Posterior vena cava (tissue), 2 donors: Measurements from ENCODE around the gene CLTCL1. TPM values are rescaled to one million over a fixed set of nuclear protein-coding genes. Genes with fewer than 3 reads are reported as not detected.

Source experiments
- DNase-seq: peaks from one replicate; pipeline ENCODE4 v3.0.0-alpha.2; 2020; ENCODE audit warnings: low spot score
- intact Hi-C, 2 donors: fragments of 100-400 bp; cut with DNase I; formaldehyde crosslinking; loops; one replicate each; pipeline versions ENCODE4 v1.14.1 to v1.14.2; 2022 to 2023
- total RNA-seq, 2 donors: library from RNA; stranded (reverse); fragmentation: NEBNext Ultra II Directional; extraction: Animal tissue kit (Norgen Biotek cat#: 25700); gene quantifications; one replicate each; pipeline ENCODE4 v1.2.1, GENCODE V29; 2021
- donor health status: DM: yes; HTN: yes; CAD: no.
- donor health status: DM: yes; HTN: yes; CAD: no.

The CLTCL1 gene
- total RNA-seq, 2 donors from 2014 or later, result 6.6 to 9.0 TPM

DNA sequence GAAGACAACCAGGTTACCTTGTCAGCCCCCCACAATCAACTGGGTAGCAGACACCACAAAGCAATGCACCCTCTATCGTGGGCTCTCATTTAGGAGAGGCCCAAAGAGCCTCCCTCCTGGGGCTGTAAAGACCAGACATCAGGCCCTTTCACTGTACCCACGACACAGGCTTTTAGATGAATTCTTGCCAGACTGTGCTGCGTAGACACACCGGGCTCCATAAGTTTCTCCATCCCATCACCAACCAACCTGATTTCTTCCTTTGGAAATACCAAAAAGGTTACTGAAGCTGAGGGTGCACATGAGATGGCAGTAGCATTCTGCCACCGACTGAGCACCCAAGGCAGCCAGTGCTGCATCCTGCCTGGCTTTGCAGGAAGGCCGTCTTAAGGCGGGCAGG lies 66.5 kb downstream of the CLTCL1 start:
- intact Hi-C loops, result no loop called here
- DNase-seq, result no peak

DNA sequence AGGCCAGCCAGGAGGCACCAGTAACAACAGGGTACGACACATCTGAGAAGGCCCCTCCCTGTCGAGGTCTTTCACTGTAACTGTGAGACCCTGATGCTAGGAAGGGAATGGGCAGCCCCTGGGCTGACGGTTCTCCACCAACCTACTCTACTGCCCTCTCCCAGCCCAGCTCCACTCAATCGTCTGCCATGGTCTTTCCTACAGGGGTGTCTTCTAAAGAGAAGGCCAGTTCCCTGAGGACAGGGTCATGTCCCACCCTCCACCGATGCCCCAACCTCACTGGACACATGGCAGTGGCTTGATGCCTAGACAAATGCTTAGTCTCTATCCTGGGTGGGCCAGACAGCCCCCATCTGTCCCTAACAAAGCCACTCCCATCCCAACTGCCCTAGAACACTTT lies 67.0 kb downstream of the CLTCL1 start:
- intact Hi-C loops, result no loop called here
- no peak for DNase-seq

DNA sequence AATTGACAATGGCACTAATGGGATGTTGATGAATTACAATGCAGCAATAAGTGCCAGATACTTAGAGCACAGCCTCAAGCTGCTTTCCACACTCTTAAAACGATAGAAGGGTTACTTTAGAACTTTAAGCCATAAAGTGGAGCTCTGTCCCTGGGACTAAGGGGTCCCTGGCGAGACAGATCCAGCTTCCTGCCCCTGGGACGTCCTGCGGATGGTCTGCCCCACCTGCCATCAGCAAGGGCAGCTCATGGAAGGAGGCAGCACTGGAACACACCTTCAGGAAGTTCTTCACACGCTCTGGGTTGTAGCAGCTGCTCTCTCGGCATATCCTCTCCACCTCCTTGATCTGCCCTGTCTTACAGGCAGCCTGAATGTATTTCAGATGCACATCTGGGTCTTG lies 67.9 kb downstream of the CLTCL1 start:
- intact Hi-C loops, result no loop called here

DNA sequence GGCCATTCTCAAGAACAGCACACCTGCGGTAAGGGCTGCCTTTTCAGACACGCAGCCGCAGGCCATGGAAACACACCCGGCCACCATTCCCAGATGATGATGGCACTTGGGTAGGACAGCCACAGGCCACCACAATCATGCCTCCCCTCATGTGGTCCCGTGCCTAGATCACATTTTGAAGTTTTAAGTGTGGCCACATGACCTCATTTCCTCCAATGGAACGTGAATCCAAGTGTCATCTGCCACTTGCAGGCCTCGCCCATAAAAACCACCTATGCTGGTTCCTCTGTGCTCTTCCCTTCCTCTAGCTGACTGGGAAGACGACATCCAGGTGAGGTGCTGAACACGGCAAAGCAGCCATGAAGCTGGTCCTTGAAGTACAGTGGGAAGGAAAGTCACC lies 68.4 kb downstream of the CLTCL1 start:
- intact Hi-C loops, result no loop called here
- DNase-seq, result peak; percentile 23

More for the DNA sequence above, 67.9 kb downstream of the CLTCL1 start:
- DNase-seq, result no peak

DNA sequence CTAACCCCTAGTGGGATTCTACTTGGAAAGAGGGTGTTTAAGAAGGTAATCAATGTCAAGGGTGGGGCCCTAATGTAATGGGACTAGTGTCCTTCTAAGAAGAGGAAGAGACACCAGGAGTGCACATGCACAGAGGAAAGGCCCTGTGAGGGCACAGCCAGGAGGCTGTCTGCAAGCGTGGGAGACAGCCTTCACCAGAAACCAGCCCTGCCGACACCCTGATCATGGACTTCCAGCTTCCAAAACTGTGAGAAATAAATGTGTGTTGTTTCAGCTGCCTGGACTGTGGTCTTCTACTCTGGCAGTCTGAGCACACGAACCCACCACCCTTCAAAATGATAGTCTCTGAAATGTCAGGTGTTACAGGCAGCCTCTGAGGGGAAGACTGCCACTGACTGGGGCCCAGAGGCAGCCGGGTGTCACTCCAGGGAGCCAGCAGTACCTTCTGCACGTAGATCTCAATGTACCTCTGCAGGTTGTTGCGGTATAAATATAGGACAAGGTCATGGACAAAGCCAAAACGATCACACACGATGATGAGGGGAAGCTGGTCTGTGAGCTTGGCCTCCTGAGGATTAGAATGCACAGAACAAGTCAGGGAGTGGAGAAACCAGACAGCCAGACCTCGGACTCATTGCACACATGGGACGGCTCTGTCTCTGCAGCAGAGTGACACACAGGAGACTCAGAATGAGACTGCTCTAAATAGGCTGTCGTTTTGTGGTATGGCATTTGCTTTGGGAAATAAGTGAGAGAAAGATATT lies 69.1 kb downstream of the CLTCL1 start:
- intact Hi-C loops, result no loop called here
- no peak for DNase-seq

DNA sequence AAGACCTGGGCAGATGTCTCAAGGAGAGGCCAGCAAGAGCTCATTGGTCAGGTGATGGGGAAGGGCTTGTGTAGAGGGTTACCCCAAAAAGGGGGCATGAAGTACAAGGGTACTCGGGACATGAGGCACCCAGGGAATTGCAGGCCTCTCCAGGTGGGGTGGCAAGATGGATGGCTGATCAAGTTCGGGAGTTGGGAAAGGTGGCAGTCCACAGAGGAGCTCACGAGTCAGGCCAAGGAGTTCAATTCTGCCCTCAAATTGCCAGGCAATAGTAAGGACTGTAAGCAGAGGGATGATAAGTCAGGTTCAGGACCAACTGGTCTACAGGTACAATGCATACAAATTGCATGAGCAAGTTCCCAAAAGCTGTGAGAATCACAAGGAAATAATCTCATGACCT lies 70.7 kb downstream of the CLTCL1 start:
- intact Hi-C loops, result loop anchor here in 1 of 2 donors (2.0 kb wide), 1 partner anchor 40 kb away; no protein-coding TSS in a partner anchor
- DNase-seq, result peak; percentile 64

DNA sequence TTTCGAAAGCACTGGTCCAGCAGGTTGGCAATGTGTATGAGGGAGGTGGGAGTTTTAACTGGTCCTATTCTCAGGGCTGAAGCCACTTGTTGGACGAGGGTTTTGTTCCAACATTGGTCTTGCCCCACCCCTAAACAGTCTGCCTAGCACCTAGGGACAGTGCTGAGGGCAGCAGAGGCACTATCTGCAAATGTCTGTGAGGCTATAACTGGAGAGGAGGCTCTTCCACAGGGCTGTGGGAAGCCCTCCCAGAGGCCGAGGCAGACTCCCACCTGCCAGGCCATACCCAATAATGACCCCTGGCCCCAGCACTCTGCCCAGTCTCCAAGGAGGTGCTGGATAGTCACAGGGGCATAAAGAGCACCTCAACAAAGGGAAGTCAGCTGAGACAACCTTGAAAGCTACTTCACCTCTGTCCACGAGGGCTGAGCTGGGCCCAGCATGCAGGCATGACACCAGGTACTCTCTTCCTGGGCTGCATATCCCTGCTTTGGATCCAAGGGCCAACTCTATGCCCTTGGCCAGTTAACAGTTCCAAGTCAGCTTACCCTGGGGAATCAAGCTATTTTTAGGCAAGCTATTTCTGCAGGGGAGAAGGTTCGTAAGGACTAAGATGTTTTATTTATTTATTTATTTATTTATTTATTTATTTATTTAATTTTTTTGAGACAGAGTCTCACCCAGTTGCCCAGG lies 72.8 kb downstream of the CLTCL1 start:
- peak; percentile 49 for DNase-seq

DNA sequence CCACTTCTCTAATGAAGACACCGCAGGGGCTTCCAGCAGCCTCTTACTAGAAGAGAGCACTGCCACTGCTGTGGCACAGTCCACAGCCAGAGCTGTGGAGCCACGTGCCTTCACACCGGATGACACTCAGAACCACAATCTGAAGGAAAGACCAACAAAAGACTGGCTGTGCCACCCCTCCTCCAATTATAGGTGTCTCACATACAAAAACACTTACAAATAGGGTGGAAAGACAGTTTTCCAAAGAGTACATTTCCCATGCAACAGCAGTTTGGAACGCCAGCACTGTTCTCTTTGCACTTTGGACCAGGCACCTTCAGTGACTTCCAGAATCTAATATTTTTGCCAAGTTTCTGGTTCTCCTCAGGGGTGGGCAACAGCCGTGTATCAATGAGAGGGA lies 74.9 kb downstream of the CLTCL1 start:
- intact Hi-C loops, result no loop called here
- no peak for DNase-seq

More for the DNA sequence above, 72.8 kb downstream of the CLTCL1 start:
- intact Hi-C loops, result no loop called here

DNA sequence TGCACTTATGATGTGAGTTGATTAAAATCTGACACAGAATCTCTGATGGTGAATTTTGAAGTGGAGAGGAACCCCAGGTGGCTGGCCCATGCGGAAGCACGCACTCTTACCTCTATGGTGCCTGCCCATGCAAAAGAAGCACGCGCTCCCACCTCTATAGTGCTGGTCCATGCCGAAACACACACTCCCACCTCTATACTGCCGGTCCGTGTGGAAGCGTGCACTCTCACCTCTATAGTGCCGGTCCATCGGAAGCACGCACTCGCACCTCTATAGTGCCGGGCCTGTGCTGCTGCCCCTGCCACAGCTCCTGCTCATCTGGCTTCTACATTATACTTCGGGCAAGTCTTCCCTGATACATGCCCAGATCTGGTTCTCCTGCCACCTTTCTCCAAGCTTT lies 76.2 kb downstream of the CLTCL1 start:
- DNase-seq, result peak; percentile 57
- intact Hi-C loops, result no loop called here

DNA sequence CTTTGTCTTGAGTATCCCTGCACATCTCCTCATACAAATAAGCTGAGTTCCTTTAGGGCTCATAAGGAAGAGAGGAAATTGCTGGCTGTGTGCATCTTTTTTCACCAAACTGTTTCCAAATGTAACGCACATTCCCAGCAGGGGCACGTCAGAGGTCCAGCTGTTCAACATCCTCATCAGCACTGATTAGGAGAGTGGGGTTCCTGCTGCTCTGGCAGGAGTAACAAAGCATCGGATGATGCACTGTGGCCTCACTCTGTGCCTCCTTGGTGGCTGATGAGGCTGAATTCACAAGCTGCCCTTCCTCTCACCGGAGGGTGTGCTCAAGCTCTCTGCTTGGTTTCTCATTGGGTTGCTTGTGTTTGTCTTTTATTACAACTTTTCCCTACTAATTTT lies 77.4 kb downstream of the CLTCL1 start:
- intact Hi-C loops, result no loop called here

DNA sequence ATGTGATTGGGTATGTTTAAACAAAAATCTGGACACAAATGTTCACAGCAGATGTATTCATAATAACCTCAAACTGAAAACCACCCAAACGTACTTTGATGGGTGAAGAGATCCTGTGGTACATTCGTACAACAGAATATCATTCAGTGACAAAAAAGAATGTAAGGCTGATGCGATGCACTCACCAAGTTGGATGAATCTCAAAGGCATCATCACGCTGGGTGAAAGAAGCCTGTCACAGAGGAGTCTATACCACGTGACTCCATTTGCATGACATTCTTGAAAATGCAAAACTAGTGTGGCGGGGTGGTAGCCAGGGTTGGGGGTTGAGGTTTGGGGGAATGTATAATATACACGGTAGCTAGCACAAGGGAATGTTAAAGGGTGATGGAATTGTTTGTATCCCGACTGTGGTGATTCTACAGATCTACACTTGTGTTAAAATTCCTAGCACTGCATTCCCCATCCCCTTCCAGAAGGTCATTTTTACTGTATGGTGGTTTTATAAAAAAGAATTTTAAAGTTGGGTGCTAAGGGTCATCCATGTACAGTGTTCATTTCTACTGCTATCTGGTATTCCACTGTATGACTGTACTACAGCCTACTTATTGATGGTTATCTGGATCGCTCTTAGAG lies 78.0 kb downstream of the CLTCL1 start:
- DNase-seq, result no peak

More for the DNA sequence above, 77.4 kb downstream of the CLTCL1 start:
- peak; percentile 28 for DNase-seq

DNA sequence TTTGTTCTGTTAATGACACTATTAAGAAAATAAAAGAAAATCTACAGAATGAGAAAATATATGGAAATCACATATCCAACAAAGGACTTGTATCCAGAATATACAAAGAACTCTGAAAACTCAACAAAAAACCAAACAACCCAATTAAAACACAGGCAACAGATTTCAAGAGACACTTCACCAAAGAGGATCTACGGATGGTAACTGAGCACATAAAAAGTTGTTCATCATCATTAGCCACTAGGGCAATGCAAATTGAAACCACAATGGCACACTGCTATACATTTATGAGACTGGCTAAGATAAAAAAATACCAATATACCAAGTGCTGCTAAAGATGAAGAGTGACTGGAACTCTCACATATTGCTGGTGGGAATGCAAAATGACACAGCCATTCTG lies 78.5 kb downstream of the CLTCL1 start:
- no peak for DNase-seq
- intact Hi-C loops, result no loop called here

More for the DNA sequence above, 78.0 kb downstream of the CLTCL1 start:
- intact Hi-C loops, result no loop called here

DNA sequence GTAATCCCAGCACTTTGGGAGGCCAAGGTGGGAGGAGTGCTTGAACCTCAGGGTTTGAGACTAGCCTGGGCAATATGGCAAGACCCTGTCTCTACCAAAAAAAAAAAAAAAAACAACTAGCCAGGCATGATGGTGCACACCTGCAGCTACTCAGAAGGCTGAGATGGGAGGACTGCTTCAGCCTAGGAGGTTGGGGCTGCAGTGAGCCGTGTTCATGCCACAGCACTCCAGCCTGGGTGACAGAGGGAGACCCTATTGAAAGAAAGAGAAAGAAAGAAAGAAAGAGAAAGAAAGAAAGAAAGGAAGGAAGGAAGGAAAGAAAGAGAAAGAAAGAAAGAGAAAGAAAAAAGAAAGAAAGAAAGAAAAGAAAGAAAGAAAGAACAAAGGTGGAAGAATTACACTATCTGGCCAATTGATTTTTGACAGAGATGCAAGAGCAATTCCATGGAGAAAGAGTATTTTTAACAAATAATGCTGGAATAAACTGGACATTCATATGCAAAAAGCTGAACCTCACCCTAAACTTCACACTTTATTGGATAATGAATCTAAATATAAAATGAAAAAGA lies 79.1 kb downstream of the CLTCL1 start:
- DNase-seq, result peak; percentile 24
- intact Hi-C loops, result no loop called here

DNA sequence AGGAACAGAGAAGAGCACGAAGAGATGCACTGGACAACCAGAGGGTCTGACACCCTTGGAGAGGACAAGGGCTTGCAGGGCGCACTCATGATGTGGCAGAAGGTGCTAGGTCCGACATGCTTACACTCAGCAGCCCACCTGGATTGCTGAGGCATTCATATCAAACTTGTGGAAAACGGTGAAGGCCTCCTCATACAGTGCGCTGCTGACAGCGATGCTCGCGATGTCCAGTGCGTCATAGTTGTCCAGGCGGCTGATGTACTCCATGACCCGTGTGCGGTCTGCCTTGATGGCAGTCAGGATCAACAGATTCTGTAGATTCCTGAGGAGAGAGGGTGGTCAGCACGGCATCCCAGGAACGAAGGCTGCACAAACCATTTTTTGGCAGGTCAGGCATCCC lies 81.3 kb downstream of the CLTCL1 start:
- intact Hi-C loops, result no loop called here

DNA sequence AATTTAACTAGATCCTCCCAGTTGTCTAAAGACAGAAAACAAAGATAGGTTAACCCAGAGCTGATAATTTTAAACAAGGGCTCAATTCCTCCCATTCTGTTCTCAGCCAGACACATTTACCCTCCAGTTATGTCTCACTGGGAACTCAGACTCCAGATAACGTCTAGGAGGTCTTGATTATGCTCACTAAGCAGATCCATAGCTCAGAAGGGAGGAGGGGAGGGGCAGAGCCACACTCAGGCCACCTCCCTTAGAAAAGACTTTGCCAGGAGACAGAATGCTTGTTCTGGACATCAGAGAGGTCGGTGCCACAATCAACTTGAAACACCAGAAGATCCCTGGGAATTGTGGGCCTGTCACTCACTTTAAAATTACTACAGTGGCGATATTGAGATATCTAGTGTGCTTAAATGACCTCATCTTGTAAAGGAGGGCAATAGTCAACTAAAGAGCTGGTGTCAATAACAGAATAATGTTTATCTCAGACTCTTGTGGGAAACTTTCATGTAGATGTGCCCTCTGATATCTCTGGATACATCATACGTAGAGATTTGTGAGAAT lies 83.2 kb downstream of the CLTCL1 start:
- intact Hi-C loops, result no loop called here
- no peak for DNase-seq

More for the DNA sequence above, 81.3 kb downstream of the CLTCL1 start:
- DNase-seq, result peak; percentile 28

DNA sequence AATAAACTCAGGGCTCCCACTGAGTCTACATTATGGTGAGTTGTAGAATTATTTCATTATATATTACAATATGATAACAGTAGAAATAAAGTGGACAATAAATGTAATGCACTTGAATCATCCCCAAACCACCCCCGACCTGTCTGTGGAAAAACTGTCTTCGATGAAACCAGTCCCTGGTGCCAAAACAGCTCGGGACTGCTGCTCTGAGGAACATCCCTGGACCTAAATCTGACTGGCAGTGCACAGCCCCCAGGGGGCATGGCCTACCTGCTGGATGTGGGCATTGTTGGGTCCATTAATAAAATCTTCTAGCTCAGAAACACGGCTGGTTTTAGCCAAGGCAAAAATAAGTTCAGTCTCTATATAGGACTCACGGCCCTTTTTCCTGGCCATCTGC lies 83.6 kb downstream of the CLTCL1 start:
- DNase-seq, result peak; percentile 47
- intact Hi-C loops, result no loop called here

DNA sequence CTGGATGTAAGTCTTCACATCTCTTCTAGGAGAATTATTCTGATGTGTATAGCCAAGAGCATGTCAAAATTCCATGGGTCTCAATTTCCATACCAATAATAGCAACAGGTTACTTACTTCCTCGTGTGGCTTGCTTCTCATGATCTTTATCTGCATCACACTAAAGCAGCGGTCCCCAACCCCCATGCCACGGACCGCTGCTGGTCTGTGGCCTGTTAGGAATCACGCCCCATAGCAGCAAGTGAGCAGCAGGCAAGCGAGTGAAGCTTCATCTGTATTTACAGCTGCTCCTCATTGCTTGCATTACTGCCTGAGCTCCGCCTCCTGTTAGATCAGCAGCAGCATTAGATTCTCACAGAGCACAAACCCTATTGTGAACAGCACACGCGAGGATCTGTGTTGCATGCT lies 84.1 kb downstream of the CLTCL1 start:
- no peak for DNase-seq

DNA sequence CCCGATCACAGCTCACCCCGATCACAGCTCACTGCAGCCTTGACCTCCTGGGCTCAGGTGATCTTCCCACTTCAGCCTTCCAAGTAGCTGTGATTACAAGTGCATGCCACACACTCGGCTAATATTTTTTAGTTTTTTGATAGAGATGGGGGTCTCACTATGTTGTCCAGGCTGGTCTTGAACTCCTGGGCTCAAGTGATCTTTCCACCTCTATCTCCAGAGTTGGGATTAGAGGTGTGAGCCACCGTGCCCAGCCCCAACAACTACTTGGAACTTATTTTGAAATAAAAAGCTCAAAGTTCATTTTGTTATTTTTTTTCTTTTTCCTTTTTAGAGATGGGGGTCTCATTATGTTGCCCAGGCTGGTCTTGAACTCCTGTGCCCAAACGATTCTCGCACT lies 85.2 kb downstream of the CLTCL1 start:
- intact Hi-C loops, result no loop called here
- DNase-seq, result peak; percentile 13

More for the DNA sequence above, 84.1 kb downstream of the CLTCL1 start:
- intact Hi-C loops, result no loop called here

DNA sequence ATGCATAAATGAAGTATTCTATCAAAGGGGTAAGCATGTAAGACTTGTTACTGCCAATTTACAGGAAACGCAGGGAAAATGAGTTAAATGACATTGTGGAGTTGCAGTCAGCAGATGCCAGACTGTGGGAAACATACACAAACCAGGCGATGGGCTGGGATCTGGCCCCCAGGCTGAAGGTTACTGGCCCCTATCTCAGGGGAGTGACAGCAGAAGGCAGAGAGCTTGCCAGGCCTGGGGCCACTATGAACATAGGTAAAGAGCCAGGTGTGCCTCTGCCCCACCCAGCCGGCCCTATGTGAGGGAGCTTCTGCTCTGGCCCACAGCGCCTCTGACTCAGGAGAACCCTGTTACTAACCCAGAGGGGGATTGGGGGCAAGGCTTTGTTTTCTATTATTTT lies 86.9 kb downstream of the CLTCL1 start:
- intact Hi-C loops, result no loop called here
- DNase-seq, result peak; percentile 23

DNA sequence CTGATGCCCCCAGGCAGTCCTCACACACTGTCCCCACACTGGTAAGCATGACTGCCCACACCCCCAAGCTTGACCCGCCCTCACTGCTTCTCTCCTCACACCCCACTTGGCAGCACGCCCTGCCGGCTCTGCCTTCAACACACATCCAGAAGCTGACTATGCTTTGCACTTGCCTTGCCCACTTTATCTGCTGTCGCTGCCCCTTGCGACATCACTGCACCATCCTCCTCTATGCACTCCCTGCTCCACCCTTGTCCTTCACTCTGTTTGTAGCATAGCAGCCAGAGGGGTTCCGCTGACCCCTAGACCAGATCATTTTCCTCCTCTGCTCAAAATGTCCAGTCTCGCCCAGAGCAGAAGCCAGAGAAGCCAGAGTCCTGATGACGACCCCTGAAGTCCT lies 87.7 kb downstream of the CLTCL1 start:
- intact Hi-C loops, result no loop called here
- DNase-seq, result peak; percentile 54
